ENCODE measurements around the gene KRTAP10-1. TPM values are rescaled to one million over a fixed set of nuclear protein-coding genes. Genes with fewer than 3 reads are reported as not detected.
"Not testable (repeated sequence)": the region's sequence is repeated elsewhere in the genome, so short reads cannot be mapped to it uniquely, and the experiment has no call there.

Gene KRTAP10-1
- total and polyA plus RNA-seq, 2 donors from 2014 or later, result not detected

- TF ChIP-seq, protein P1, sequence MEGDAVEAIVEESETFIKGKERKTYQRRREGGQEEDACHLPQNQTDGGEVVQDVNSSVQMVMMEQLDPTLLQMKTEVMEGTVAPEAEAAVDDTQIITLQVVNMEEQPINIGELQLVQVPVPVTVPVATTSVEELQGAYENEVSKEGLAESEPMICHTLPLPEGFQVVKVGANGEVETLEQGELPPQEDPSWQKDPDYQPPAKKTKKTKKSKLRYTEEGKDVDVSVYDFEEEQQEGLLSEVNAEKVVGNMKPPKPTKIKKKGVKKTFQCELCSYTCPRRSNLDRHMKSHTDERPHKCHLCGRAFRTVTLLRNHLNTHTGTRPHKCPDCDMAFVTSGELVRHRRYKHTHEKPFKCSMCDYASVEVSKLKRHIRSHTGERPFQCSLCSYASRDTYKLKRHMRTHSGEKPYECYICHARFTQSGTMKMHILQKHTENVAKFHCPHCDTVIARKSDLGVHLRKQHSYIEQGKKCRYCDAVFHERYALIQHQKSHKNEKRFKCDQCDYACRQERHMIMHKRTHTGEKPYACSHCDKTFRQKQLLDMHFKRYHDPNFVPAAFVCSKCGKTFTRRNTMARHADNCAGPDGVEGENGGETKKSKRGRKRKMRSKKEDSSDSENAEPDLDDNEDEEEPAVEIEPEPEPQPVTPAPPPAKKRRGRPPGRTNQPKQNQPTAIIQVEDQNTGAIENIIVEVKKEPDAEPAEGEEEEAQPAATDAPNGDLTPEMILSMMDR (IDR thresholded peaks at IDR 0.05; ENCODE audit: borderline replicate concordance, extremely low read depth, insufficient read depth), result no peak
- FAIRE-seq (no peak), DNase-seq (peak in 1 of 5 donors; percentile 23)
- Histone ChIP-seq H3K9ac (ENCODE audit: low read length in 3 of 3) (no peak overlapping the region), H3K27ac (ENCODE audit: low read depth in 2 of 2, low read length in 2 of 2) (no peak overlapping the region), H3K27me3 (ENCODE audit: control insufficient read depth, insufficient read depth, low read length) (no peaks in the 10 kb centered on the region), H3K4me1 (ENCODE audit: control insufficient read depth in 2 of 3, insufficient read depth in 2 of 3, low read depth in 1 of 3, low read length in 3 of 3) (no peaks in the 10 kb centered on the region), H3K9me3 (ENCODE audit: control insufficient read depth in 2 of 3, insufficient read depth in 1 of 3, low read length in 3 of 3) (no peaks in the 10 kb centered on the region), H3K36me3 (ENCODE audit: control insufficient read depth in 2 of 3, insufficient read depth in 3 of 3, low read length in 3 of 3) (no peaks in the 10 kb centered on the region), H3K4me3 (ENCODE audit: low read length in 3 of 3) (no peak overlapping the region)
- intact Hi-C loops (cut with DNase I), result no loop called here
These were observed 10.8 kb upstream of the KRTAP10-1 start for GRCh38 chr21:44550807-44551206.

DNA sequence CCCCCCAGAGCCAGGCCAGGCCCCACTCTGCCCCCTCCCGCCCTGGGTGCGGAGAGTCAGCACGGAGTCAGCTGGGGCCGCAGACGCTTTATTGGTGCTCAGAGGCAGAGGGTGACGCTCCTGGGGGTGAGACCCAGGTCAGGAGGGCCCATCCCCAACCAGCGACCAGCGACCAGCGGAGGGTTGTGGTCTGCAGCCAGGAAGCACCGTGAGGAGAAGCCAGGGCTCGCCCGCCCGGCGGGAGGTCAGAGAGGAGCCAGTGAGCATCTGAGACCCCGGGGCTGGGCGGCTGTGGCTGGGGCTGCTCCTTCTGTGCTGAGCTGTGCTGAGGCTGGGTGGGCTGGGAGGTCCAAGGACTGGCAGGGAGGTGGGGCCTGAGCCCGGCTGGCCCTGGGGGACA is 10.3 kb upstream of the KRTAP10-1 start:
- peak in 2 of 5 donors; percentile 32 to 52 for DNase-seq
- H3K9ac ChIP-seq (ENCODE audit: low read length in 3 of 3); H3K4me3 ChIP-seq (ENCODE audit: low read length in 3 of 3); intact Hi-C loops (cut with DNase I); H3K27me3 ChIP-seq (ENCODE audit: control insufficient read depth, insufficient read depth, low read length); H3K27ac ChIP-seq (ENCODE audit: low read depth in 2 of 2, low read length in 2 of 2); H3K9me3 ChIP-seq (ENCODE audit: control insufficient read depth in 2 of 3, insufficient read depth in 1 of 3, low read length in 3 of 3); FAIRE-seq; H3K36me3 ChIP-seq (ENCODE audit: control insufficient read depth in 2 of 3, insufficient read depth in 3 of 3, low read length in 3 of 3); H3K4me1 ChIP-seq (ENCODE audit: control insufficient read depth in 2 of 3, insufficient read depth in 2 of 3, low read depth in 1 of 3, low read length in 3 of 3): not testable (repeated sequence)

- FAIRE-seq (no peak), DNase-seq (peak in 1 of 5 donors; percentile 52)
- TF ChIP-seq, protein P1 (IDR thresholded peaks at IDR 0.05; ENCODE audit: borderline replicate concordance, extremely low read depth, insufficient read depth), result no peak
- Histone ChIP-seq H3K4me3 (ENCODE audit: low read length in 3 of 3) (no peak overlapping the region), H3K9me3 (ENCODE audit: control insufficient read depth in 2 of 3, insufficient read depth in 1 of 3, low read length in 3 of 3) (no peaks in the 10 kb centered on the region), H3K27me3 (ENCODE audit: control insufficient read depth, insufficient read depth, low read length) (no peaks in the 10 kb centered on the region), H3K27ac (ENCODE audit: low read depth in 2 of 2, low read length in 2 of 2) (no peak overlapping the region), H3K4me1 (ENCODE audit: control insufficient read depth in 2 of 3, insufficient read depth in 2 of 3, low read depth in 1 of 3, low read length in 3 of 3) (no peaks in the 10 kb centered on the region), H3K9ac (ENCODE audit: low read length in 3 of 3) (no peak overlapping the region), H3K36me3 (ENCODE audit: control insufficient read depth in 2 of 3, insufficient read depth in 3 of 3, low read length in 3 of 3) (no peaks in the 10 kb centered on the region)
- intact Hi-C loops (cut with DNase I), result no loop called here
These were observed 9.7 kb upstream of the KRTAP10-1 start for GRCh38 chr21:44549525-44550211.

- intact Hi-C loops (cut with DNase I), result no loop called here
- no peak overlapping the region for H3K4me3 ChIP-seq (ENCODE audit: low read length in 3 of 3)
These were observed 8.9 kb upstream of the KRTAP10-1 start for GRCh38 chr21:44548922-44549321.

More at GRCh38 chr21:44548922-44549321, 8.9 kb upstream of the KRTAP10-1 start:
- FAIRE-seq (no peak), DNase-seq (peak in 1 of 5 donors; percentile 38)
- TF ChIP-seq, protein P1 (IDR thresholded peaks at IDR 0.05; ENCODE audit: borderline replicate concordance, extremely low read depth, insufficient read depth), result no peak
- Histone ChIP-seq H3K27me3 (ENCODE audit: control insufficient read depth, insufficient read depth, low read length) (no peaks in the 10 kb centered on the region), H3K9ac (ENCODE audit: low read length in 3 of 3) (no peak overlapping the region), H3K4me1 (ENCODE audit: control insufficient read depth in 2 of 3, insufficient read depth in 2 of 3, low read depth in 1 of 3, low read length in 3 of 3) (no peaks in the 10 kb centered on the region), H3K36me3 (ENCODE audit: control insufficient read depth in 2 of 3, insufficient read depth in 3 of 3, low read length in 3 of 3) (no peaks in the 10 kb centered on the region), H3K9me3 (ENCODE audit: control insufficient read depth in 2 of 3, insufficient read depth in 1 of 3, low read length in 3 of 3) (no peaks in the 10 kb centered on the region), H3K27ac (ENCODE audit: low read depth in 2 of 2, low read length in 2 of 2) (no peak overlapping the region)

Data from kidney (tissue), 14 donors.